GM18907 (cell line): ENCODE data around the gene DEFB123.
"Not testable (repeated sequence)": the region's sequence is repeated elsewhere in the genome, so short reads cannot be mapped to it uniquely, and the experiment has no call there.

Experiments
- ATAC-seq: cut with Tn5 transposase; IDR thresholded peaks from one replicate; pipeline ENCODE4 v1.9.1; 2021; ENCODE audit warnings: mild to moderate bottlenecking, moderate library complexity; ENCODE audit not compliant: unreplicated experiment

DEFB123 gene

DNA sequence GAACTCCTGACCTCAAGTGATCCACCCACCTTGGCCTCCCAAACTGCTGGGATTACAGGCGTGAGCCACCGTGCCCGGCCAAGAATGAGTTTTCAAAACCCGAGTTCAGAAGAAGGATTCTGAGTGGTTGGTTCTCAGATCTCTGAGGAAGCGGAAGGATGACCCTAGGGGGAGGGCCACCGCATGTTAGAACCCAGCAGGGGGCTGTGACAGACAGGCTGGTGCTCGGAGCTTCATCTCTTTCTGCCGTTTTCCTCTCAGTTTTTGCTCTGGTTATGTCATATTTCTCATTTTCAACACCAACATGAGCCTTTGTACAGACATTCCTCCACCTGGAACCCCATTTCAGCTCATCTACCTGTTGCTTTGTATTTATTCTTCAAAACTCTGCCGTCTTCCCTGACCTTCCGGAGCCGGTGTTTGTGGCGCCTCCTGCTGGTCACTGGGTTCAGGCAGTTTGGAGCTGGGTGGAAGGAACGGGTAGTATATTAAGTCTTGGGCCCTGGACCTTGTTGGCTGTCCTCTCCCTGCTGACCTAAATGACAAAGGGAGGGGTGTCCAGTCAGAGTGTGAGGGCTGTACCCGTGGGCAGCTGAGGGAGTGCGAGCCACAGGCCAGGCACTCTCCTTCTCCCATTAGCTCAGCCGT is at the start of gene DEFB123:
DEFB123 (plus strand) TSS at position 621 of the 648 bp plus-strand sequence. CDS start 67 bp downstream, outside the sequence.
- no peak for ATAC-seq

- no peak for ATAC-seq
These were observed 47.6 kb upstream of the DEFB123 start for GRCh38 chr20:31392836-31393235.

DNA sequence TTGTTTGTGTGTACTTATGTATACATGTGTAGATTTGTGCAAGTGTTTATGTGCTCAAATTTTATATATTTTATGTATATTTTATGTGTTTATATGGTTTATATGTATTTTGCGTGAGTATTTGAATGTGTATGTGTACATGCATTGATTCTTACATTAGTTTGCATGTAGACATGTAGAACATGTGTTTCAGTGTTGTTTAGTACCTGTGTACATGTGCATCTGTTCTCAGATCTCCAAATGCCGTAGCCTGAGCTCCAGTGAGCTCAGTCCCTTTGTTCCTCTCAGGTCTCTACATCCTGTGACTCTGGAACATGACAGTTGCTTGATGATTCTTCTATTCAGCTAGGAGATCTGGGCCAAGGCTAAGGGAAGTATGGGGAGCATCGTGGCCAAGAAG is 45.5 kb upstream of the DEFB123 start:
- ATAC-seq = no peak

DNA sequence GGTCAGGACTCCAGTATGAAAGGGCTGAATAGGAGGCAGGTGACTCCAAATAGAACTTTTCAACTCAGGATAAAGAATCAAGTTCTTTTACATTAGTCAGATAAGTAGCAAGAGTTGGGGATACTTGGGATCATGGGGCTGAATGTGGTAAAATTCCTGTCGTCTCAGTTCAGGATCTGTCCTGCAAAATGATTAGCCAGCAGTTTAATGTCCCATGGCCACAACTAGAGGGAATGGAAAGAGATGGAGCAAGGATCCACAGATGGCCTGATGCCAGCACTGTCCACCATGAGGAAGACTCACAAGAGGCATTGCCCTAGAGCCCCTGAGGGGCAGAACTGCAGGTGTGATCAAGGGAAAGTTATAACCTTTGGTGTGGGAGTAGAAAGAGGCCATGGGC is 36.5 kb upstream of the DEFB123 start:
- no peak for ATAC-seq

DNA sequence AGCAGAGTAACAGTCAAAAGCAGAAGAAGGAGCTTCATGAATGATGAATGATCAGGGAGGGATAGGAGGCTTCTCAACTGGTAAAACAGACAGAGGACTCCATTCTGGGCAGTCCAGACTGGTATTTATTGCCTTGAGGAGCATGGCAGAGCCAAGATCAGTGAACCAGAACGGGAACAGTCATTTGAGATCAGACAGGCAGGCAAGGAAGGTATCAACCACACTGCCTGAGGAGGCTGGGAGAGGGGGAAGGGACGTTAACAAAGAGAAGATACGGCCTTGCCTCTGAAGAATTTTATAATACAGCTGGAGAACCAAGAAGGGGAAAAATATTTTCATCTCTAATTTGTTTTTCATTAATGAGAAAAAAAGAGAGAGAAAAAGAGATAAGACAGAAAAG is 34.3 kb upstream of the DEFB123 start, which contains the start of gene DEFB121:
DEFB121 (minus strand) TSS at position 101 of the 400 bp plus-strand sequence; CDS start at position 38, 63 bp downstream.
- no peak for ATAC-seq

DNA sequence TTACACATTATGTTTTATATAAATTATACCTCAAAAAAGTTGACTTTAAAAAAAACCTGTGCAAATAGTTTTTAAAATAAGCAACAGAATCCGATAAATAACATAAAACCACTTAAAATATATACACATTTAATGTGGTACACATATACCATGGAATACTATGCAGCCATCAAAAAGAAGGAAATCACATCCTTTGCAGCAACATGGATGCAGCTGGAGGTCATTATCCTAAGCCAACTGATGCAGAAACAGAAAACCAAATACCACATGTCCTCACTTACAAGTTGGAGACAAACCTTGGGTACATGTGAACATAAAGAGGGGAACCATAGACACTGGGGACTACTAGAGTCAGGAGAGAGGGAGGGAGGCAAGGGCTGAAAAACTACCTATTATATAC is 30.4 kb upstream of the DEFB123 start:
- no peak for ATAC-seq

DNA sequence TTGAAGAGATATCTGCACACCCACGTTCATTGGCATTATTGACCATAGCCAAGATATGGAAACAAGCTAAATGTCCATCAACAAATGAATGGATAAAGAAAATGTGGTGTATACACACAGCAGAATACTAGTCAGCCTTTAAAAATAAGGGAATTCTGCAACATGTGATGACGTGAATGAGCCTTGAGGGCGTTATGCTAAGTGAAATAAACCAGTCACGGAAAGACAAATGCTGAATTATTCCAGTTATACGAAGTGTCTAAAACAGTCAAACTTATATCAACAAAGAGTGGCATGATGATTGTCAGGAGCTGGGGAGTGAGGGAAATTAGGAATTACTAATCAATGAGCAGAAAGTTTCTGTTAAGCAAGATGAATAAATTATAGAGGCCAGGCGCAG is 26.1 kb upstream of the DEFB123 start:
- ATAC-seq = no peak

DNA sequence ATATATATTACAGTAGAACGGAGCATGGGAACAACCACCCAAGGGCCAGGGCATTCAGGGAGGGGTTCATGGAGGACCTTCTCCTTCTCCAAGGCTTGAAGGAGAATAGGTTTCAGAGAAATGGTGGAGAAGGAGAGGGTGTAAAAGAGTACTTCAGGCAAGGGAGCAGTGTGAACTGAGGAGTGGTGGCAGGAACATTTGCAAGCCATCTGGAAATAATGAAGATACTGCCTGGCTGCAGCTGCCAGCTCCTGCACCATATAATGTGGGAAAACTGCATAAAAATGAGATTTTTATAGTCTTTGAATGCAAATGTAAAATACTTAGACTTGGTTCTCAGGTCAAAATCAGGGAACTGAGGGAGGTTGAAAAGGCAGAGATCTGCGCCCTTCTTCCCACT is 24.8 kb upstream of the DEFB123 start:
- no peak for ATAC-seq

DNA sequence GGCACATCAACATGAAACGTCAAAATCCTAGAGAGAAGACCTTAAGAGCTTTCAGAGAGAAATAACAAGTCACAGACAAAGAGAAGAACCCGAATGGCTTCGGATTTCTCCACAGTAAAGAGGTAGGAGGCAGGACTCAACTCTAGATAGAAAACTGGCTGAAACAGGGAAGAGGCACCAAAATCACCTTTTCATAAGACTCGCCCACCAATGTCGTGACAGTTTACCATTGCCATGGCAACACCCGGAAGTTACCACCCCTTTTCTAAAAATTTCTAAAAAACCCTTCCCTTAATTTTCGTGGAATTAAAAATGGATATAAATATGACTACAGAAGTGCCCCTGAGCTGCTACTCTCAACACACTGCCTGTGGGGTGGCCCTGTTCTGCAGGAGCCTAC is 22.1 kb upstream of the DEFB123 start:
- ATAC-seq = no peak

GRCh38 chr20:31425797-31426196 is 14.6 kb upstream of the DEFB123 start:
- no peak for ATAC-seq

- not testable (repeated sequence) for ATAC-seq
These were observed 13.4 kb upstream of the DEFB123 start for GRCh38 chr20:31426891-31427551.

DNA sequence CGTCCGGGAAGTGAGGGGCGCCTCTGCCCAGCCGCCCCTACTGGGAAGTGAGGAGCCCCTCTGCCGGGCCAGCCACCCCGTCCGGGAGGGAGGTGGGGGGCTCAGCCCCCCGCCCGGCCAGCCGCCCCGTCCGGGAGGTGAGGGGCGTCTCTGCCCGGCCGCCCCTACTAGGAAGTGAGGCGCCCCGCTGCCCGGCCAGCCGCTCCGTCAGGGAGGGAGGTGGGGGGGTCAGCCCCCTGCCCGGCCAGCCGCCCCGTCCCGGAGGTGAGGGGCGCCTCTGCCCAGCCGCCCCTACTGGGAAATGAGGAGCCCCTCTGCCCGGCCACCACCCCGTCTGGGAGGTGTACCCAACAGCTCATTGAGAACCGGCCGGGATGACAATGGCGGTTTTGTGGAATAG is 12.9 kb upstream of the DEFB123 start:
- ATAC-seq = not testable (repeated sequence)

- ATAC-seq = no peak
These were observed 9.8 kb upstream of the DEFB123 start for GRCh38 chr20:31430568-31431115.

DNA sequence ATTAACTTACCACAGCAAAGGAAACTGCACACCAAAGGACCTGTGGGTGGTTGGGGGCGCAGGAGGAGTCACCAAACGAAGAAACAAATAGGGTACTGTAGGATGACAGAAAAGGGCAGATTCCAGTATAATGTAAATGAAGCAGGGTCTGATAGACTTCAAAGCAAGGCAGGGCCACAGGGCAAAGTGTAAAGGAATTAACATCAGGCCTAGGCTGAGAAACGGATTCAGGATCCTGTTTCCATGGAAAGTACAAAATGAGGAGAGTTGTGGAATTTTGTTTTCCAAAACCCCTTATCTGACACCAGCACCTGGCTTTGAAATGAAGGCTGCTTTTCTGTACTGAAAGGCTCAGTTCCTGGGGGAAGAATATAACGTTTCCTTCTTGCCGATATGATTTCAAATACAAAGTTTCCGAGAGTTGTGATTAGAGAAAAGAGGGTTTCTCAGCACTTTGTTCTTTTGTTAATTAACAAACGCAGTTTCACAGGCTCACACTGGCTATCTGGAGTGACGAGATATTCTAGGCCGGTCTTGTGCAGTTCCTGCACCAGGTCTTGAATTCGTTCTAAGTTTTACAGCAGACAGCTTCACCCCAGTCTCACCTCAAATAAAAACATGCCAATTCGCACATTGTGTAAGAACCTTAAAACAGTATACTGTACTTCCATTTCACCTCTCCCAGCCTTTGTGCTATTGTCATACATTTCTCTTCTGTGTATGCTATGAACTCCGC is 5.8 kb downstream of the DEFB123 start:
- no peak for ATAC-seq

GRCh38 chr20:31449511-31450414 is 9.3 kb downstream of the DEFB123 start:
- no peak for ATAC-seq

- no peak for ATAC-seq
These were observed 12.1 kb downstream of the DEFB123 start for GRCh38 chr20:31452575-31452974.

GRCh38 chr20:31454361-31454760 is 13.9 kb downstream of the DEFB123 start:
- ATAC-seq = no peak

DNA sequence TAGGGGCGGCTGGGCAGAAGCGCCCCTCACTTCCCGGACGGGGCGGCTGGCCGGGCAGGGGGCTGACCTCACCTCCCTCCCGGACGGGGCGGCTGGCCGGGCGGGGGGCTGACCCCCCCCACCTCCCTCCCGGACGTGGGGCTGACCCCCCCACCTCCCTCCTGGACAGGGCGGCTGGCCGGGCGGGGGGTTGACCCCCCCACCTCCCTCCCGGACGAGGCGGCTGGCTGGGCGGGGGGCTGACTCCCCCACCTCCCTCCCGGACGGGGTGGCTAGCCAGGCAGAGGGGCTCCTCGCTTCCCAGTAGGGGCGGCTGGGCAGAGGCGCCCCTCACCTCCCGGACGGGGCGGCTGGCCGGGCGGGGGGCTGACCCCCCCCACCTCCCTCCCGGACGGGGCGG is 30.5 kb downstream of the DEFB123 start:
- not testable (repeated sequence) for ATAC-seq

DNA sequence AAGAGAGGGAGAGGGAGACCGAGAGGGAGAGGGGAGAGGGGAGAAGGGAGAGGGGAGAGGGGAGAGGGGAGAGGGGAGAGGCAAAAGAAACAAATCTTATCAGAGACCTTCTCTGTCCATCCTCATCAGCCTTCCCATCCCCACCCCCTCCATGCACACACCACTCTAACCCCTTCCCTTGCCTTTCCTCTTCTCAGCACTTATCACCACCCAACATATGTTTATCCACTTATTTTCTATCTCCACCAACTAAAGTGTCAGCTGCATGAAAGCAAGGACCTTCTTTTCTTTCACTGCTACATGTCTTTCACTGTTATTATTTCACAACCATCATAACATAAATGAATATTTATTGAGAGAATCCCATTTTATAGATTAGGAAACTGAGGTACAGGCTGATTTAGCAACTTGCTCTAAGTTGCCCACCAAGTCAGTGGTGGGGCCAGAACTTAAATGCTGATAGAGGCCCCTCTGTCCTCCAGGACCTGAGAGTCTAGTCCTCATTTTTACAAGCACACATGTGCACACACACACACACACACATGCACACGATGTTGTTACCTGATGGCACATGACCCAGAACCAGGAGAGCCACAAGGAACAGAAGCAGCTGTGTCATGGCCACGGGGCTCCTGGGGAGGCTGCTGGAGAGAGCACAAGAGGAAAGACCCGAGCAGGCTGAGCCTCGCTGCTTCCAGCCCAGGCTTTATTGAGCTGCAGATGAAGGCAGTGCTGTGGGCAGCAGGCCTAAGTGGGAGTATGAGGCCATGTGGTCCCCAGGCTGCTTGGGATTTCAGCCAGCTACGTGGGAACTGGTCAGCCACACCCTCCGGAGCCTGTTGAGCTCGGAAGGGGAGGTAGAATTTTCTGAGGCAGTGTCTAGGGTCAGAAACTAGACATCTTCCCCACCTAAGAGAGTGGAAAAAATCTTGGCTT is 32.2 kb downstream of the DEFB123 start:
- no peak for ATAC-seq
